Measurements from ENCODE around the gene KCNK5. TPM values are rescaled to one million over a fixed set of nuclear protein-coding genes. Genes with fewer than 3 reads are reported as not detected.

Gene KCNK5
- total and polyA plus RNA-seq, 2 of the 8 experiments (the other 6 are each of a cell fraction or from before 2014, with no cell fraction given), result 20.9 to 44.3 TPM

- TF ChIP-seq CREB1 (IDR thresholded peaks at IDR 0.05) (no peak), SP2 (IDR thresholded peaks at IDR 0.05; ENCODE audit: low read length) (no peak)
Measured at GRCh38 chr6:39211183-39211582, 18.1 kb downstream of the KCNK5 start (continued).
